Caco-2 (cell line): ENCODE measurements around the gene GPR15. TPM values are rescaled to one million over a fixed set of nuclear protein-coding genes. Genes with fewer than 3 reads are reported as not detected.
A peak's percentile ranks its signal among the peaks of the same experiment; 100 is the strongest.

Experiments used
- BruUV-seq: library from RNA; stranded (reverse); fragments of 400-500 nt; replicated peaks from 2 replicates; lab custom pipeline; 2021; lab: Mats Ljungman, UMichigan
- CTCF ChIA-PET: fragments of 300-600 bp; sonication (Branson Sonifier 250); formaldehyde crosslinking; loops from one replicate; lab custom pipeline; 2022; ENCODE audit warnings: antibody characterized with exemption; lab: Charles Lee
- POLR2A ChIA-PET: fragments of 300-600 bp; sonication (Branson Sonifier 250); formaldehyde crosslinking; loops from one replicate; lab custom pipeline; 2022; ENCODE audit warnings: antibody characterized with exemption; lab: Charles Lee
- DNase-seq, 2 experiments: peaks; one replicate each; pipeline versions ENCODE4 v3.0.0 to v3.0.0-alpha.2; 2020 to 2022
- H3K27me3 ChIP-seq: replicated peaks from 2 replicates; pipeline ENCODE4 v1.6.0; 2011; ENCODE audit warnings: low read length; ENCODE audit not compliant: control insufficient read depth, insufficient read depth
- H3K36me3 ChIP-seq: 2 replicates; pipeline ENCODE4 v1.5.1; 2011; ENCODE audit warnings: low read length; ENCODE audit not compliant: control insufficient read depth, insufficient read depth
- H3K4me1 ChIP-seq: fragments of 250-450 bp; sonication (Bioruptor Pico); 2 replicates; pipeline ENCODE4 v1.5.1; 2020; ENCODE audit warnings: mild to moderate bottlenecking
- H3K4me3 ChIP-seq: 2 replicates; pipeline ENCODE4 v1.5.1; 2011; ENCODE audit warnings: low read depth, mild to moderate bottlenecking, control low read depth, low read length
- H3K9me3 ChIP-seq: fragments of 250-450 bp; sonication (Bioruptor Pico); 2 replicates; pipeline ENCODE4 v1.5.1; 2020; ENCODE audit warnings: mild to moderate bottlenecking, moderate library complexity
- H3K27ac Mint-ChIP-seq: one replicate; pipeline ENCODE4 v1.8.0; 2022; ENCODE audit warnings: mixed read lengths; ENCODE audit not compliant: unreplicated experiment
- H3K27me3 Mint-ChIP-seq: one replicate; pipeline ENCODE4 v1.8.0; 2022; ENCODE audit warnings: mixed read lengths; ENCODE audit not compliant: insufficient read depth, unreplicated experiment
- H3K36me3 Mint-ChIP-seq: one replicate; pipeline ENCODE4 v1.8.0; 2022; ENCODE audit warnings: mild to moderate bottlenecking, mixed read lengths; ENCODE audit not compliant: insufficient read depth, unreplicated experiment
- H3K4me1 Mint-ChIP-seq: one replicate; pipeline ENCODE4 v1.8.0; 2022; ENCODE audit warnings: low read depth, mixed read lengths; ENCODE audit not compliant: unreplicated experiment
- H3K4me3 Mint-ChIP-seq: one replicate; pipeline ENCODE4 v1.8.0; 2022; ENCODE audit warnings: mild to moderate bottlenecking, moderate library complexity, mixed read lengths; ENCODE audit not compliant: unreplicated experiment
- H3K9me3 Mint-ChIP-seq: one replicate; pipeline ENCODE4 v1.8.0; 2022; ENCODE audit warnings: mixed read lengths; ENCODE audit not compliant: unreplicated experiment
- intact Hi-C: fragments of 100-400 bp; cut with micrococcal nuclease; formaldehyde crosslinking; loops from one replicate; pipeline ENCODE4 v1.10.0; 2022; ENCODE audit not compliant: unreplicated experiment
- total RNA-seq: library from RNA; stranded (reverse); gene quantifications from 2 replicates; pipeline ENCODE4 v1.2.3, GENCODE V29; 2022
- TF ChIP-seq, protein P1 (sequence below), 2 experiments: fragments of 200-600 bp in 1 of 2; IDR thresholded peaks; 1 replicate in 1 of 2; 2 replicates in 1 of 2; pipeline versions ENCODE4 v1.5.1 to v1.8.0; 2011 to 2022; ENCODE audit warnings: antibody characterized with exemption in 1 of 2, control low read depth in 1 of 2, inconsistent platforms in 1 of 2, low read depth in 1 of 2, low read length in 1 of 2, mild to moderate bottlenecking in 1 of 2, moderate library complexity in 1 of 2; ENCODE audit not compliant: insufficient read depth in 1 of 2, severe bottlenecking in 1 of 2, unreplicated experiment in 1 of 2

The GPR15 gene
- total RNA-seq, 1 experiment from 2014 or later: not detected

DNA sequence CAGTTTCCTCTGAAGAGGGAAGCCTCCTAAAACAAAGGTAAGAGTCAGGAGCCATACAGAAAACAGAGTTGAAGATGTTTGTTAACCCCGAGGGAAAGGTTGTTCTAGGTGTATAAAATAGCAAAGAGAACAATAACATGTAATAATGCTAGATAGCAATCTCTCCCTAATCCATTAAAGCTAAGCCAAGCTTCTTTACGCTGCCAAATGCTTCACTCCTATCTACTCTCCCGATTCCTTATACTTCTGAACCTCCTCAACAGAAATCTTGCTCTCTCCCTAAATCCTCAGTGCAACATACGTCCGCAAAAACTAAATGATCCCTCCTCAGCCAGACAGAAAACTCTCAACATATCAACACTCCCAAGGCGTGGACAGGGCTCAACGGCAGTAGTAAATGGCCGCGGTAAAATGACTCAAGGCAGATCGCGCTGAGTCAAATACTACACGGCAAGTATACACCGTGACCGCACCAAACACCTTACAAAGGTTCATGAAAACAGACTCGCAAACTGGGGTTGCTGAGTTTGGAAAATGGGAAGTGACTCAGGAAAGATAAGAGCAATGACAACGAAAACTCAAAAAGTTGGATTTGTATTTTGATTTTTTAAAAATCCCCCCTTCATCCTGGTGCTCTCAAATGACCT, 9.8 kb upstream of the GPR15 start:
- Mint-ChIP-seq H3K36me3 (peaks cover 26% of the 10 kb centered on the region), H3K27me3 (no peaks in the 10 kb centered on the region), H3K9me3 (no peaks in the 10 kb centered on the region), H3K4me3 (peak overlapping the region; percentile 84), H3K4me1 (no peaks in the 10 kb centered on the region), H3K27ac (peak overlapping the region; percentile 84)
- peak; percentile 32 to 37 for DNase-seq
- Histone ChIP-seq H3K27me3 (no peaks in the 10 kb centered on the region), H3K36me3 (no peaks in the 10 kb centered on the region), H3K4me3 (peak overlapping the region; percentile 64), H3K4me1 (no peaks in the 10 kb centered on the region), H3K9me3 (no peaks in the 10 kb centered on the region)
- ChIA-PET POLR2A (interaction anchor here (1.6 kb wide), 1 partner anchor 72 kb away, joined by 6 read pairs; the partner anchor contains the start of gene CPOX), CTCF (no interaction called here)
- BruUV-seq: TSS peak; percentile 65
- TF ChIP-seq, protein P1, sequence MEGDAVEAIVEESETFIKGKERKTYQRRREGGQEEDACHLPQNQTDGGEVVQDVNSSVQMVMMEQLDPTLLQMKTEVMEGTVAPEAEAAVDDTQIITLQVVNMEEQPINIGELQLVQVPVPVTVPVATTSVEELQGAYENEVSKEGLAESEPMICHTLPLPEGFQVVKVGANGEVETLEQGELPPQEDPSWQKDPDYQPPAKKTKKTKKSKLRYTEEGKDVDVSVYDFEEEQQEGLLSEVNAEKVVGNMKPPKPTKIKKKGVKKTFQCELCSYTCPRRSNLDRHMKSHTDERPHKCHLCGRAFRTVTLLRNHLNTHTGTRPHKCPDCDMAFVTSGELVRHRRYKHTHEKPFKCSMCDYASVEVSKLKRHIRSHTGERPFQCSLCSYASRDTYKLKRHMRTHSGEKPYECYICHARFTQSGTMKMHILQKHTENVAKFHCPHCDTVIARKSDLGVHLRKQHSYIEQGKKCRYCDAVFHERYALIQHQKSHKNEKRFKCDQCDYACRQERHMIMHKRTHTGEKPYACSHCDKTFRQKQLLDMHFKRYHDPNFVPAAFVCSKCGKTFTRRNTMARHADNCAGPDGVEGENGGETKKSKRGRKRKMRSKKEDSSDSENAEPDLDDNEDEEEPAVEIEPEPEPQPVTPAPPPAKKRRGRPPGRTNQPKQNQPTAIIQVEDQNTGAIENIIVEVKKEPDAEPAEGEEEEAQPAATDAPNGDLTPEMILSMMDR (IDR thresholded peaks at IDR 0.05; ENCODE audit: insufficient read depth in 1 of 2, low read depth in 1 of 2, low read length in 1 of 2, severe bottlenecking in 1 of 2, unreplicated experiment in 1 of 2): no peak
- intact Hi-C loops: loop anchor here (1.0 to 5.0 kb wide), 2 partner anchors 18 to 290 kb away; no protein-coding TSS in a partner anchor

- intact Hi-C loops: loop anchor here (1.0 to 5.0 kb wide), 4 partner anchors 18 to 290 kb away; partner anchors contain the start of gene CPOX
- peak within 1 kb of the TSS; percentile 84 for H3K4me3 Mint-ChIP-seq
- Histone ChIP-seq H3K36me3 (no peaks in the 10 kb centered on the region), H3K4me1 (no peaks in the 10 kb centered on the region), H3K27me3 (no peaks in the 10 kb centered on the region), H3K9me3 (no peaks in the 10 kb centered on the region), H3K4me3 (peak within 1 kb of the TSS; percentile 64)
- ChIA-PET CTCF (interaction anchor here (0.6 to 0.9 kb wide), 2 partner anchors 209 to 758 kb away, joined by 3 to 5 read pairs; partner anchors contain the start of gene ARL6), POLR2A (interaction anchor here (0.6 to 1.6 kb wide), 4 partner anchors 71 to 379 kb away, joined by 3 to 6 read pairs (median 4); partner anchors contain the start of genes CPOX and DCBLD2)
- H3K27ac Mint-ChIP-seq: peak within 1 kb of the TSS; percentile 84
- H3K36me3 Mint-ChIP-seq: peaks cover 26% of the 10 kb centered on the region
- DNase-seq: peak; percentile 95
- no peaks in the 10 kb centered on the region for H3K27me3 Mint-ChIP-seq
- H3K9me3 Mint-ChIP-seq: no peaks in the 10 kb centered on the region
- H3K4me1 Mint-ChIP-seq: no peaks in the 10 kb centered on the region
- TF ChIP-seq, protein P1 (IDR thresholded peaks at IDR 0.05; ENCODE audit: insufficient read depth in 1 of 2, low read depth in 1 of 2, low read length in 1 of 2, severe bottlenecking in 1 of 2, unreplicated experiment in 1 of 2): no peak
- BruUV-seq: no TSS peak
Measured at GRCh38 chr3:98522544-98523281, 9.1 kb upstream of the GPR15 start, which contains the start of gene CLDND1. Gene CLDND1 (minus strand): TSS chr3:98522902. CDS start chr3:98521424, 1,478 bp downstream.

- POLR2A ChIA-PET: no interaction called here
- CTCF ChIA-PET: no interaction called here
- no peaks in the 10 kb centered on the region for H3K9me3 ChIP-seq
- H3K27ac Mint-ChIP-seq: no peak overlapping the region
- H3K36me3 ChIP-seq: no peaks in the 10 kb centered on the region
- BruUV-seq: no TSS peak
- TF ChIP-seq, protein P1 (IDR thresholded peaks at IDR 0.05; ENCODE audit: insufficient read depth in 1 of 2, low read depth in 1 of 2, low read length in 1 of 2, severe bottlenecking in 1 of 2, unreplicated experiment in 1 of 2): no peak
- DNase-seq: no peak
- H3K4me1 Mint-ChIP-seq: no peaks in the 10 kb centered on the region
- H3K36me3 Mint-ChIP-seq: peaks cover 7% of the 10 kb centered on the region
- peaks cover 8% of the 10 kb centered on the region for H3K4me1 ChIP-seq
- H3K27me3 Mint-ChIP-seq: no peaks in the 10 kb centered on the region
- H3K9me3 Mint-ChIP-seq: no peaks in the 10 kb centered on the region
- no peaks in the 10 kb centered on the region for H3K27me3 ChIP-seq
- no peak overlapping the region for H3K4me3 Mint-ChIP-seq
- intact Hi-C loops: no loop called here
- no peak overlapping the region for H3K4me3 ChIP-seq
Measured at GRCh38 chr3:98525494-98525893, 6.3 kb upstream of the GPR15 start.
